Loucy (cell line): ENCODE results near the gene CDH4.

Experiments used
- H2AFZ ChIP-seq: fragments of 200-600 bp; sonication (generic); 2 replicates; pipeline ENCODE4 v1.6.0; 2016; ENCODE audit warnings: antibody characterized with exemption, mild to moderate bottlenecking, low read length, moderate library complexity
- H3F3A ChIP-seq: fragments of 200-600 bp; 2 replicates; pipeline ENCODE4 v1.6.0; 2016; ENCODE audit warnings: antibody characterized with exemption, low read depth, mild to moderate bottlenecking
- H3K27me3 ChIP-seq: fragments of 200-600 bp; sonication (generic); 2 replicates; pipeline ENCODE4 v1.6.1; 2014; ENCODE audit warnings: low read length, mild to moderate bottlenecking; ENCODE audit not compliant: insufficient read depth, poor library complexity, severe bottlenecking
- H3K36me3 ChIP-seq: fragments of 200-600 bp; sonication (generic); 2 replicates; pipeline ENCODE4 v1.6.1; 2016; ENCODE audit warnings: low read length; ENCODE audit not compliant: insufficient read depth
- H3K4me1 ChIP-seq: fragments of 200-600 bp; sonication (generic); 2 replicates; pipeline ENCODE4 v1.5.1; 2014; ENCODE audit warnings: low read length, mild to moderate bottlenecking; ENCODE audit not compliant: insufficient read depth, poor library complexity, severe bottlenecking
- H3K4me2 ChIP-seq: fragments of 200-600 bp; sonication (generic); 2 replicates; pipeline ENCODE4 v1.6.0; 2014; ENCODE audit warnings: antibody characterized with exemption, low read length, low read depth, mild to moderate bottlenecking; ENCODE audit not compliant: poor library complexity, severe bottlenecking
- H3K4me3 ChIP-seq: fragments of 200-600 bp; sonication (generic); 2 replicates; pipeline ENCODE4 v1.5.1; 2014; ENCODE audit warnings: low read length, mild to moderate bottlenecking, mixed read lengths; ENCODE audit not compliant: poor library complexity, severe bottlenecking
- H3K79me2 ChIP-seq: fragments of 200-600 bp; sonication (generic); 2 replicates; pipeline ENCODE4 v1.6.1; 2014; ENCODE audit warnings: low read length; ENCODE audit not compliant: insufficient read depth
- H3K9ac ChIP-seq: fragments of 200-600 bp; sonication (generic); 2 replicates; pipeline ENCODE4 v1.6.0; 2014; ENCODE audit warnings: mild to moderate bottlenecking, low read depth, low read length, moderate library complexity; ENCODE audit not compliant: poor library complexity, severe bottlenecking
- H3K9me2 ChIP-seq: fragments of 200-600 bp; sonication (generic); replicated peaks from 2 replicates; pipeline ENCODE4 v1.6.1; 2016; ENCODE audit warnings: low read depth, low read length, mixed read lengths
- H3K9me3 ChIP-seq: fragments of 200-600 bp; sonication (generic); 2 replicates; pipeline ENCODE4 v1.6.1; 2014; ENCODE audit warnings: mild to moderate bottlenecking, antibody characterized with exemption, low read length, low read depth; ENCODE audit not compliant: insufficient read depth
- H4K20me1 ChIP-seq: fragments of 200-600 bp; sonication (generic); 2 replicates; pipeline ENCODE4 v1.6.0; 2014; ENCODE audit warnings: antibody characterized with exemption, low read length, mild to moderate bottlenecking; ENCODE audit not compliant: insufficient read depth, poor library complexity, severe bottlenecking
- CTCF ChIP-seq: fragments of 200-600 bp; sonication (generic); conservative IDR thresholded peaks from 2 replicates; pipeline ENCODE4 v1.5.1; 2014; ENCODE audit warnings: mild to moderate bottlenecking, antibody characterized with exemption, low read length
- EZH2phosphoT487 ChIP-seq: fragments of 200-600 bp; IDR thresholded peaks from 2 replicates; pipeline ENCODE4 v1.6.1; 2018; ENCODE audit warnings: antibody characterized with exemption, mild to moderate bottlenecking, moderate library complexity, borderline replicate concordance

CDH4 gene

GRCh38 chr20:61529354-61529753, 277.3 kb downstream of the CDH4 start:
- Histone ChIP-seq H3K9me2 (no peaks in the 10 kb centered on the region), H3K4me2 (no peak overlapping the region), H3F3A (no peaks in the 10 kb centered on the region), H2AFZ (no peak overlapping the region), H3K4me3 (no peak overlapping the region), H4K20me1 (peaks cover 15% of the 10 kb centered on the region), H3K79me2 (peaks cover 61% of the 10 kb centered on the region; the same call in 1 of the 2 replicates), H3K4me1 (peaks cover 7% of the 10 kb centered on the region), H3K9me3 (no peaks in the 10 kb centered on the region), H3K36me3 (peaks cover 10% of the 10 kb centered on the region; the same call in 1 of the 2 replicates), H3K27me3 (no peaks in the 10 kb centered on the region), H3K9ac (no peak overlapping the region)
- TF ChIP-seq EZH2phosphoT487: no peak
- no peak for TF ChIP-seq CTCF

GRCh38 chr20:61531553-61532345, 279.7 kb downstream of the CDH4 start:
- no peaks in the 10 kb centered on the region for H3F3A ChIP-seq
- no peak overlapping the region for H3K4me3 ChIP-seq
- H3K9me3 ChIP-seq: no peaks in the 10 kb centered on the region
- H3K4me2 ChIP-seq: no peak overlapping the region
- H2AFZ ChIP-seq: no peak overlapping the region
- TF ChIP-seq CTCF (no peak), EZH2phosphoT487 (no peak)
- H3K36me3 ChIP-seq: peaks cover 10% of the 10 kb centered on the region; the same call in 1 of the 2 replicates
- no peaks in the 10 kb centered on the region for H3K9me2 ChIP-seq
- H3K79me2 ChIP-seq: peaks cover 55% of the 10 kb centered on the region; the same call in 1 of the 2 replicates
- no peaks in the 10 kb centered on the region for H3K4me1 ChIP-seq
- peaks cover 15% of the 10 kb centered on the region for H4K20me1 ChIP-seq
- H3K9ac ChIP-seq: no peak overlapping the region
- no peaks in the 10 kb centered on the region for H3K27me3 ChIP-seq

- Histone ChIP-seq H3K36me3 (peaks cover 6% of the 10 kb centered on the region; the same call in 1 of the 2 replicates), H3K79me2 (peaks cover 45% of the 10 kb centered on the region; the same call in 1 of the 2 replicates), H2AFZ (no peak overlapping the region), H3K4me2 (no peak overlapping the region), H4K20me1 (peaks cover 12% of the 10 kb centered on the region), H3F3A (no peaks in the 10 kb centered on the region), H3K4me1 (no peaks in the 10 kb centered on the region), H3K9me2 (no peaks in the 10 kb centered on the region), H3K9ac (no peak overlapping the region), H3K4me3 (no peak overlapping the region), H3K27me3 (no peaks in the 10 kb centered on the region), H3K9me3 (no peaks in the 10 kb centered on the region)
- no peak for TF ChIP-seq CTCF
- TF ChIP-seq EZH2phosphoT487: no peak
Observed at GRCh38 chr20:61532736-61533135, 280.7 kb downstream of the CDH4 start.
